ENCODE results near the gene DUSP23.

DUSP23 gene

GRCh38 chr1:159828581-159829272 lies 48.0 kb downstream of the DUSP23 start:
- DNase-seq (ENCODE audit: low read depth) = no peak

- no peak for DNase-seq (ENCODE audit: low read depth)
Observed at GRCh38 chr1:159829273-159829634, 48.5 kb downstream of the DUSP23 start.

DNA sequence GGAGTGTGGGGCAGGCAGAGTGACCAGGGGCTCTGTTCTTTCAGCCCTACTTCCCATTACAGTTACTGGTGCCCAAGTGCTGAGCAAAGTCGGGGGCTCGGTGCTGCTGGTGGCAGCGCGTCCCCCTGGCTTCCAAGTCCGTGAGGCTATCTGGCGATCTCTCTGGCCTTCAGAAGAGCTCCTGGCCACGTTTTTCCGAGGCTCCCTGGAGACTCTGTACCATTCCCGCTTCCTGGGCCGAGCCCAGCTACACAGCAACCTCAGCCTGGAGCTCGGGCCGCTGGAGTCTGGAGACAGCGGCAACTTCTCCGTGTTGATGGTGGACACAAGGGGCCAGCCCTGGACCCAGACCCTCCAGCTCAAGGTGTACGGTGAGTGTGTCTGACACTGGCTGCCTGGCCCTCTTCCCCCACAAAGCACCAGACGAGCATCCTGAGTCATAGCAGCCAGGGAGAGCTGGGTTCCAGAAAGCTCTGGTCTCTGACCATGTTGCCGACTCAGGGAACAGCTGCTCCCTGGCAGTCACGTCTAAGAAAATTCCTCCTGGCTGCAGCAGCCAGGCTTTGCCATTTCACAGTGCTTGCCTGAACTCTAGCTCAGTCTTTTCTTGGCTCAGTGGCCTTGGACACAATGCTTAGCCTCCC lies 49.2 kb downstream of the DUSP23 start:
- DNase-seq (ENCODE audit: low read depth) = no peak

GRCh38 chr1:159830722-159831121 lies 50.0 kb downstream of the DUSP23 start:
- no peak for DNase-seq (ENCODE audit: low read depth)

GRCh38 chr1:159831412-159832141 lies 50.8 kb downstream of the DUSP23 start:
- DNase-seq (ENCODE audit: low read depth) = no peak

Data from stimulated activated CD8-positive, alpha-beta memory T cell treated with anti-CD3 and anti-CD28 coated beads, Interleukin-12 subunit alpha, Interleukin-12 subunit beta, amount 100 ng/mL, for 1 hour (primary cell).